CD4-positive, CD25-positive, alpha-beta regulatory T cell (primary cell): Measurements from ENCODE around the gene METAP1D. TPM values are rescaled to one million over a fixed set of nuclear protein-coding genes. Genes with fewer than 3 reads are reported as not detected.

Experiments
- ATAC-seq, 2 donors: fragments of 150-1000 bp; cut with Tn5 transposase; one replicate each; pipeline ENCODE4 v1.10.0; 2021; ENCODE audit warnings: low read depth in 2 of 2, moderate number of reproducible peaks in 2 of 2, moderate library complexity in 1 of 2
- DNase-seq, 3 donors: peaks; one replicate each; pipeline versions ENCODE4 v3.0.0 to v3.0.0-alpha.2; 2012 to 2022; ENCODE audit warnings: mixed read lengths in 1 of 3
- H3K27ac ChIP-seq: one replicate; pipeline ENCODE4 v1.7.0; 2013; ENCODE audit warnings: mild to moderate bottlenecking, low read length; ENCODE audit not compliant: insufficient read depth, poor library complexity, severe bottlenecking
- H3K27me3 ChIP-seq: one replicate; pipeline ENCODE4 v1.7.0; 2013; ENCODE audit warnings: low read length; ENCODE audit not compliant: control insufficient read depth, insufficient read depth
- H3K36me3 ChIP-seq: one replicate; pipeline ENCODE4 v1.7.0; 2013; ENCODE audit warnings: mild to moderate bottlenecking, low read length, moderate library complexity; ENCODE audit not compliant: control insufficient read depth, insufficient read depth
- H3K4me1 ChIP-seq: 2 replicates; pipeline ENCODE4 v1.7.0; 2013; ENCODE audit warnings: mild to moderate bottlenecking, low read length; ENCODE audit not compliant: insufficient read depth, control insufficient read depth, poor library complexity, severe bottlenecking
- H3K4me3 ChIP-seq: one replicate; pipeline ENCODE4 v1.7.0; 2013; ENCODE audit warnings: low read depth, mild to moderate bottlenecking, low read length, moderate library complexity
- H3K9me3 ChIP-seq, 2 experiments: 1 replicate in 1 of 2; 2 replicates in 1 of 2; pipeline ENCODE4 v1.7.0; 2013; ENCODE audit warnings: low read length in 2 of 2, mild to moderate bottlenecking in 1 of 2, moderate library complexity in 1 of 2; ENCODE audit not compliant: control insufficient read depth in 2 of 2
- H3K27ac Mint-ChIP-seq, 3 donors: one replicate each; pipeline ENCODE4 v1.8.0; 2020 to 2022; ENCODE audit warnings: mild to moderate bottlenecking in 3 of 3, mixed read lengths in 3 of 3, moderate library complexity in 2 of 3
- H3K27me3 Mint-ChIP-seq: one replicate; pipeline ENCODE4 v1.8.0; 2022; ENCODE audit warnings: mild to moderate bottlenecking, mixed read lengths
- H3K36me3 Mint-ChIP-seq: one replicate; pipeline ENCODE4 v1.8.0; 2020; ENCODE audit warnings: mixed read lengths
- H3K4me1 Mint-ChIP-seq, 4 donors: one replicate each; pipeline ENCODE4 v1.8.0; 2020 to 2022; ENCODE audit warnings: mixed read lengths in 4 of 4, mild to moderate bottlenecking in 1 of 4
- H3K4me3 Mint-ChIP-seq, 4 donors: one replicate each; pipeline ENCODE4 v1.8.0; 2020 to 2022; ENCODE audit warnings: mild to moderate bottlenecking in 4 of 4, mixed read lengths in 4 of 4, moderate library complexity in 3 of 4
- H3K9me3 Mint-ChIP-seq, 7 donors: one replicate each; pipeline ENCODE4 v1.8.0; 2020 to 2022; ENCODE audit warnings: mixed read lengths in 7 of 7, mild to moderate bottlenecking in 3 of 7, moderate library complexity in 2 of 7
- polyA plus RNA-seq, 4 donors: library from polyadenylated mRNA; unstranded; fragments of 300-500 nt; fragmentation: Illumina TruSeq; gene quantifications; one replicate each; pipeline ENCODE4 v1.2.3, GENCODE V29; 2021
- total RNA-seq: library from RNA; stranded (reverse); gene quantifications from one replicate; pipeline ENCODE4 v1.2.3, GENCODE V29; 2022

The METAP1D gene
- total and polyA plus RNA-seq, 5 donors from 2014 or later, result 0.54 to 3.7 (median 2.3) TPM

- Mint-ChIP-seq H3K36me3 (peaks cover 17% of the 10 kb centered on the region), H3K9me3 (peaks cover 0 to 4% (median 0%) of the 10 kb centered on the region in 7 donors), H3K27ac (no peak overlapping the region), H3K4me1 (peaks cover 20 to 33% (median 25%) of the 10 kb centered on the region in 4 donors), H3K4me3 (no peak overlapping the region), H3K27me3 (no peaks in the 10 kb centered on the region)
- Histone ChIP-seq H3K27me3 (no peaks in the 10 kb centered on the region), H3K4me3 (no peak overlapping the region), H3K4me1 (peaks cover 10% of the 10 kb centered on the region), H3K27ac (no peak overlapping the region), H3K9me3 (no peaks in the 10 kb centered on the region), H3K36me3 (no peaks in the 10 kb centered on the region)
- DNase-seq (no peak), ATAC-seq (no peak)
Measured at GRCh38 chr2:172013396-172013795, 13.6 kb downstream of the METAP1D start.

GRCh38 chr2:172021074-172021931 is 21.6 kb downstream of the METAP1D start:
- H3K36me3 Mint-ChIP-seq, result peaks cover 4% of the 10 kb centered on the region
- no peaks in the 10 kb centered on the region for H3K27me3 Mint-ChIP-seq
- H3K4me1 Mint-ChIP-seq, result peaks cover 0 to 5% (median 3%) of the 10 kb centered on the region in 4 donors
- no peaks in the 10 kb centered on the region for H3K9me3 ChIP-seq
- H3K4me3 Mint-ChIP-seq, result no peak overlapping the region
- H3K4me3 ChIP-seq, result no peak overlapping the region
- ATAC-seq (no peak), DNase-seq (no peak)
- H3K27ac Mint-ChIP-seq, result no peak overlapping the region
- no peaks in the 10 kb centered on the region for H3K4me1 ChIP-seq
- no peaks in the 10 kb centered on the region for H3K36me3 ChIP-seq
- no peak overlapping the region for H3K27ac ChIP-seq
- no peaks in the 10 kb centered on the region for H3K27me3 ChIP-seq
- peaks cover 0 to 2% (median 0%) of the 10 kb centered on the region in 7 donors for H3K9me3 Mint-ChIP-seq

- no peaks in the 10 kb centered on the region for H3K27me3 Mint-ChIP-seq
- H3K27ac Mint-ChIP-seq, result no peak overlapping the region
- Histone ChIP-seq H3K4me1 (no peaks in the 10 kb centered on the region), H3K27ac (no peak overlapping the region), H3K27me3 (no peaks in the 10 kb centered on the region), H3K9me3 (no peaks in the 10 kb centered on the region), H3K4me3 (no peak overlapping the region), H3K36me3 (no peaks in the 10 kb centered on the region)
- H3K36me3 Mint-ChIP-seq, result no peaks in the 10 kb centered on the region
- ATAC-seq (no peak), DNase-seq (no peak)
- peaks cover 0 to 5% (median 1%) of the 10 kb centered on the region in 4 donors for H3K4me1 Mint-ChIP-seq
- no peak overlapping the region for H3K4me3 Mint-ChIP-seq
- H3K9me3 Mint-ChIP-seq, result no peaks in the 10 kb centered on the region
Measured at GRCh38 chr2:172021955-172022354, 22.2 kb downstream of the METAP1D start.

GRCh38 chr2:172031536-172031935 is 31.8 kb downstream of the METAP1D start:
- H3K27ac ChIP-seq, result no peak overlapping the region
- no peaks in the 10 kb centered on the region for H3K36me3 ChIP-seq
- Mint-ChIP-seq H3K4me1 (peaks cover 0 to 5% (median 0%) of the 10 kb centered on the region in 4 donors), H3K27ac (no peak overlapping the region), H3K27me3 (no peaks in the 10 kb centered on the region), H3K9me3 (peaks cover 0 to 2% (median 0%) of the 10 kb centered on the region in 7 donors), H3K36me3 (no peaks in the 10 kb centered on the region), H3K4me3 (no peak overlapping the region)
- no peaks in the 10 kb centered on the region for H3K9me3 ChIP-seq
- DNase-seq (no peak), ATAC-seq (no peak)
- H3K4me3 ChIP-seq, result no peak overlapping the region
- H3K27me3 ChIP-seq, result no peaks in the 10 kb centered on the region
- no peaks in the 10 kb centered on the region for H3K4me1 ChIP-seq

GRCh38 chr2:172038121-172038520 is 38.4 kb downstream of the METAP1D start:
- Histone ChIP-seq H3K4me1 (no peaks in the 10 kb centered on the region), H3K27me3 (no peaks in the 10 kb centered on the region), H3K9me3 (no peaks in the 10 kb centered on the region), H3K4me3 (no peak overlapping the region), H3K27ac (no peak overlapping the region), H3K36me3 (no peaks in the 10 kb centered on the region)
- no peak overlapping the region for H3K27ac Mint-ChIP-seq
- H3K27me3 Mint-ChIP-seq, result no peaks in the 10 kb centered on the region
- ATAC-seq, result no peak
- no peaks in the 10 kb centered on the region for H3K36me3 Mint-ChIP-seq
- H3K4me1 Mint-ChIP-seq, result no peaks in the 10 kb centered on the region
- no peak overlapping the region for H3K4me3 Mint-ChIP-seq
- no peaks in the 10 kb centered on the region for H3K9me3 Mint-ChIP-seq
- no peak for DNase-seq

GRCh38 chr2:172038604-172039003 is 38.9 kb downstream of the METAP1D start:
- H3K4me3 Mint-ChIP-seq, result no peak overlapping the region
- H3K4me1 Mint-ChIP-seq, result no peaks in the 10 kb centered on the region
- H3K36me3 Mint-ChIP-seq, result no peaks in the 10 kb centered on the region
- no peaks in the 10 kb centered on the region for H3K9me3 Mint-ChIP-seq
- ATAC-seq, result no peak
- Histone ChIP-seq H3K9me3 (no peaks in the 10 kb centered on the region), H3K36me3 (no peaks in the 10 kb centered on the region), H3K4me3 (no peak overlapping the region), H3K27me3 (no peaks in the 10 kb centered on the region), H3K27ac (no peak overlapping the region), H3K4me1 (no peaks in the 10 kb centered on the region)
- no peaks in the 10 kb centered on the region for H3K27me3 Mint-ChIP-seq
- no peak for DNase-seq
- H3K27ac Mint-ChIP-seq, result no peak overlapping the region

- no peaks in the 10 kb centered on the region for H3K9me3 Mint-ChIP-seq
- H3K9me3 ChIP-seq, result no peaks in the 10 kb centered on the region
- H3K27me3 ChIP-seq, result no peaks in the 10 kb centered on the region
- H3K4me3 Mint-ChIP-seq, result no peak overlapping the region
- DNase-seq (no peak), ATAC-seq (no peak)
- no peaks in the 10 kb centered on the region for H3K36me3 Mint-ChIP-seq
- H3K4me3 ChIP-seq, result no peak overlapping the region
- H3K4me1 Mint-ChIP-seq, result no peaks in the 10 kb centered on the region
- H3K36me3 ChIP-seq, result no peaks in the 10 kb centered on the region
- H3K4me1 ChIP-seq, result no peaks in the 10 kb centered on the region
- no peaks in the 10 kb centered on the region for H3K27me3 Mint-ChIP-seq
- H3K27ac Mint-ChIP-seq, result no peak overlapping the region
- no peak overlapping the region for H3K27ac ChIP-seq
Measured at GRCh38 chr2:172039011-172039704, 39.4 kb downstream of the METAP1D start.
